Prostate gland (tissue), 2 donors: Measurements from ENCODE around the gene KLF7. TPM values are rescaled to one million over a fixed set of nuclear protein-coding genes. Genes with fewer than 3 reads are reported as not detected.

Experiments used
- DNase-seq: peaks from one replicate; pipeline ENCODE4 v3.0.0-alpha.2; 2019; ENCODE audit warnings: low spot score
- H3K27ac ChIP-seq, 2 donors: fragments of 200-600 bp; sonication (generic); 2 replicates each; pipeline ENCODE4 v1.5.1; 2017 to 2019
- H3K27me3 ChIP-seq: fragments of 200-600 bp; sonication (generic); replicated peaks from 2 replicates; pipeline ENCODE4 v1.5.1; 2019; ENCODE audit not compliant: insufficient read depth
- H3K36me3 ChIP-seq, 2 donors: fragments of 200-600 bp; sonication (generic); 1 replicate in 1 of 2; 2 replicates in 1 of 2; pipeline versions ENCODE4 v1.5.1 to v1.8.1; 2017 to 2019
- H3K4me1 ChIP-seq: fragments of 200-600 bp; sonication (generic); replicated peaks from 2 replicates; pipeline ENCODE4 v1.5.1; 2019
- H3K4me3 ChIP-seq, 2 donors: fragments of 200-600 bp; sonication (generic); 2 replicates each; pipeline ENCODE4 v1.5.1; 2017 to 2019
- H3K9me3 ChIP-seq: fragments of 200-600 bp; sonication (generic); 2 replicates; pipeline ENCODE4 v1.5.1; 2017
- POLR2A ChIP-seq: fragments of 450-650 bp; IDR thresholded peaks from one replicate; pipeline ENCODE4 v1.6.1; 2016; ENCODE audit warnings: antibody characterized with exemption, mild to moderate bottlenecking
- POLR2AphosphoS5 ChIP-seq: sonication (generic); formaldehyde crosslinking; IDR thresholded peaks from one replicate; pipeline ENCODE4 v1.6.1; 2017; ENCODE audit warnings: antibody characterized with exemption
- WGBS: methylation state at CpG from one replicate; pipeline ENCODE4 v1.1.5; 2018; 5-methylcytosine and 5-hydroxymethylcytosine counted together
- intact Hi-C: fragments of 100-400 bp; cut with DNase I; formaldehyde crosslinking; loops from one replicate; pipeline ENCODE4 v1.14.2; 2022
- total RNA-seq, 2 donors: library from RNA; depleted of rRNA; stranded (reverse); fragments of >200 nt; gene quantifications; one replicate each; pipeline ENCODE4 v1.1.0, GENCODE V29; 2016
- TF ChIP-seq, protein P1 (sequence below), 4 experiments: fragments of 200-600 bp in 2 of 4; fragments of 450-650 bp in 2 of 4; sonication (generic) in 2 of 4; IDR thresholded peaks; 1 replicate in 3 of 4; 2 replicates in 1 of 4; pipeline ENCODE4 v1.5.1; 2016 to 2019; ENCODE audit warnings: antibody characterized with exemption in 4 of 4, mild to moderate bottlenecking in 2 of 4, moderate library complexity in 2 of 4

Gene KLF7
- total RNA-seq, 2 donors from 2014 or later = 10.2 to 23.9 TPM

DNA sequence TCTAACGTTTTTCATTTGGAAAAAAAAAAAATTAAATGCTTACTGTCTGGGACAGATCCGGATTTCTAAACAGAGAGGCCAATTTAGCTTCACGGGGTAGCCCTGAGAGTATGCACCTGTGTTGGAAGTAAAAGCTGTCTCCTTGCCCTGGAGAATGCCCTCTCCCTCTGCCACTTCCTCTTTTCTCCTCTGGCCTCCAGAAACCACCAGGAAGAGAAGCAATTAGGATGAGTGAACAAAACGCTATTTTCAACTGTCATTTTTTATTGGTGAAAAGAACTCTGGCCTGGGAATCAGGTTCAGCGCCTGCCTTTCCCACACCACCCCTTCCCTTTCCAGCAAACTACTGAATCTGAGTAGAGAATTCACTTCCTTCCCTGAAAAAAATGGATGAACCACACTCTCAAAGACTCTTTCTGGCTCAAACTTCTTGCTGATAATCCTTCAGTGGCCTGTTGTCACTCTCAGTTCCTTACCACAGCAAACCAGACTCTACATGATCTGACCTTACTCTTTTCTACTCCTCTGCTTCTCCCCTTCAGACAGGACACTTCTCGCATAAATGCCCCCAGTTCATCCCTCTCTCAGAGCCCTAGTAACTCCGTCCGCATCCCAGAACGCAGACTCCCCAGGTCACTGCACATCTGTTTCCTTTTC is 29.8 kb downstream of the KLF7 start:
- no peak for DNase-seq
- WGBS = 64% methylated on average over 9 of the region's 9 CpGs
- H3K36me3 ChIP-seq = no peaks in the 10 kb centered on the region
- H3K27ac ChIP-seq = no peak overlapping the region
- intact Hi-C loops = no loop called here
- H3K4me1 ChIP-seq = peaks cover 3% of the 10 kb centered on the region
- no peaks in the 10 kb centered on the region for H3K27me3 ChIP-seq
- no peak for TF ChIP-seq POLR2AphosphoS5
- no peak for TF ChIP-seq POLR2A
- TF ChIP-seq, protein P1, sequence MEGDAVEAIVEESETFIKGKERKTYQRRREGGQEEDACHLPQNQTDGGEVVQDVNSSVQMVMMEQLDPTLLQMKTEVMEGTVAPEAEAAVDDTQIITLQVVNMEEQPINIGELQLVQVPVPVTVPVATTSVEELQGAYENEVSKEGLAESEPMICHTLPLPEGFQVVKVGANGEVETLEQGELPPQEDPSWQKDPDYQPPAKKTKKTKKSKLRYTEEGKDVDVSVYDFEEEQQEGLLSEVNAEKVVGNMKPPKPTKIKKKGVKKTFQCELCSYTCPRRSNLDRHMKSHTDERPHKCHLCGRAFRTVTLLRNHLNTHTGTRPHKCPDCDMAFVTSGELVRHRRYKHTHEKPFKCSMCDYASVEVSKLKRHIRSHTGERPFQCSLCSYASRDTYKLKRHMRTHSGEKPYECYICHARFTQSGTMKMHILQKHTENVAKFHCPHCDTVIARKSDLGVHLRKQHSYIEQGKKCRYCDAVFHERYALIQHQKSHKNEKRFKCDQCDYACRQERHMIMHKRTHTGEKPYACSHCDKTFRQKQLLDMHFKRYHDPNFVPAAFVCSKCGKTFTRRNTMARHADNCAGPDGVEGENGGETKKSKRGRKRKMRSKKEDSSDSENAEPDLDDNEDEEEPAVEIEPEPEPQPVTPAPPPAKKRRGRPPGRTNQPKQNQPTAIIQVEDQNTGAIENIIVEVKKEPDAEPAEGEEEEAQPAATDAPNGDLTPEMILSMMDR (IDR thresholded peaks at IDR 0.05) = no peak
- no peak overlapping the region for H3K4me3 ChIP-seq
- H3K9me3 ChIP-seq = no peaks in the 10 kb centered on the region

DNA sequence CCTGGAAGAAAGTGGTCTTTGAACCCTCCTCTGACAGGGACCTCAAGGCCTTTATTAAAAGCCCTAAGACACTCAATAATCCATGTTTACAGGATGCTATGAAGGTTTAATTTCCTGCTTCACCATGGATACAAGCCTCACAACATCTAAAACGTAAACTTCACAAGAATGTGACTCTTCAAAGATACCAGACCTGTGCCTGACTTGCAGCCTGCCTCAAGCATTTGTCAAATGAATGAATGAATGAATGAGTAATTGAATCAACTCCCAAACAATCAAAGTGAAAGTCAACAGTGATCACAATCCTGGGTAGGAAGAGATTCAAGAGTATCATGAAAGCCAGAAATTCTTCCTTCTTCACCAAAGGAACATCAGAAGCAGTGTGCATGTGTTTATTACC is 30.4 kb downstream of the KLF7 start:
- H3K4me3 ChIP-seq = no peak overlapping the region
- no peak overlapping the region for H3K27ac ChIP-seq
- 42% methylated on average over 1 of the region's 1 CpG for WGBS
- no peaks in the 10 kb centered on the region for H3K9me3 ChIP-seq
- no peaks in the 10 kb centered on the region for H3K27me3 ChIP-seq
- no peak for DNase-seq
- intact Hi-C loops = no loop called here
- peaks cover 3% of the 10 kb centered on the region for H3K4me1 ChIP-seq
- no peaks in the 10 kb centered on the region for H3K36me3 ChIP-seq
- TF ChIP-seq POLR2A (no peak), POLR2AphosphoS5 (no peak)
- TF ChIP-seq, protein P1 (IDR thresholded peaks at IDR 0.05) = no peak

DNA sequence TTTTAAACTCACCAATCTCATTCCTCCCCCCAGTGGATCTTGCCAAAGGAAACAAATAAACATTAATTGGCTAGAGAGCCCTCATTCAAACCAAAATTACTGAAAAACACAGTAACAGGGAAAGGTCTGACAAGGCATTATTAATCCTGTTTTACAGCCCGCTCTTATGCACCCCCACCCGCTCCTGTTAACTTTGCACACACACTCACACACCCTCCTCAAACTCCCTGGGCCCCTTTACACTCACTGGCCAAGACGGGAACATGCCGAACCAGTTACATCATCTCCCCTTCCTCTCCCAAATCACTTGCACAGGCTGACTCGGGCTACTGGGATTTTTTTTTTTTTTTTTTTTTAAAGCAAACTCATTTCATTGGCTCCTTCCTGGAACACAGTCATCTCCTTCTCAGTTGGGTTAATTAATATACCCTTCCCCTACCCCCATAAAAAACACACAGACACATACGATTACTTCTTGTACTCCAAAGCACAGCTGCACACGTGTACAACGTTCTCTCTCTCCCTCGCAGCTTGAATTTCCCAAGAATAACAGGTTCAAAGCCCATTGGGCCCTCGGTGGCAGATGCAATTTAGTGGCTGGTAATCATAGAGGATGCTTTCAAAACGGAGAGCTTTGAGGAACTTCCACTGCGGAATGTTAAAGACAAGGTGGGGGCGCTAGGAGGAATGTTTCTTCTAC is 31.8 kb downstream of the KLF7 start:
- DNase-seq = peak; percentile 31
- peak overlapping the region; percentile 46 to 64 for H3K27ac ChIP-seq
- intact Hi-C loops = no loop called here
- peaks cover 3% of the 10 kb centered on the region for H3K4me1 ChIP-seq
- TF ChIP-seq, protein P1 (IDR thresholded peaks at IDR 0.05) = no peak
- peak; percentile 37 for TF ChIP-seq POLR2AphosphoS5
- H3K9me3 ChIP-seq = no peaks in the 10 kb centered on the region
- no peak overlapping the region for H3K4me3 ChIP-seq
- no peaks in the 10 kb centered on the region for H3K27me3 ChIP-seq
- WGBS = 29% methylated on average over 13 of the region's 13 CpGs
- no peaks in the 10 kb centered on the region for H3K36me3 ChIP-seq

DNA sequence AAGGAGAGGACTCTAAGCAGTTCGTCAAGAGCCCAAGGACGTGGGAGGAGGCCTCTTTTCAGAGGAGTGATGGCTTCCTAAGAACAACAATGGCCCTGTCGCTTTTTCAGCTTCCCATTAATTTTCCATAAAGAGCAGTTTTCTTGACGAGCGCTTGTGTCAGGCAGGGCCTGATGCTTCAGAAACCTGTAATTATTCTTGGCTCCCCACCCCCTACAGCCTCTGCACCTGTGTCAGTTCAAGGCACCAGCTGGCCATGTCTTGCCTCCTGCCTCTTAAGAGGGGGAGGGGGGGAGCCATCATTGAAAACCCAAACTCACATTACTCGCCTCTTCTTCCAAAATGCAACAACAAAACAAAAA is 32.3 kb downstream of the KLF7 start:
- no peak for DNase-seq
- Histone ChIP-seq H3K27me3 (no peaks in the 10 kb centered on the region), H3K9me3 (no peaks in the 10 kb centered on the region), H3K4me1 (peaks cover 3% of the 10 kb centered on the region), H3K36me3 (no peaks in the 10 kb centered on the region), H3K27ac (peak overlapping the region; percentile 34 to 46), H3K4me3 (no peak overlapping the region)
- TF ChIP-seq POLR2AphosphoS5 (no peak), POLR2A (no peak)
- TF ChIP-seq, protein P1 (IDR thresholded peaks at IDR 0.05) = no peak
- 44% methylated on average over 6 of the region's 6 CpGs for WGBS
- intact Hi-C loops = no loop called here

DNA sequence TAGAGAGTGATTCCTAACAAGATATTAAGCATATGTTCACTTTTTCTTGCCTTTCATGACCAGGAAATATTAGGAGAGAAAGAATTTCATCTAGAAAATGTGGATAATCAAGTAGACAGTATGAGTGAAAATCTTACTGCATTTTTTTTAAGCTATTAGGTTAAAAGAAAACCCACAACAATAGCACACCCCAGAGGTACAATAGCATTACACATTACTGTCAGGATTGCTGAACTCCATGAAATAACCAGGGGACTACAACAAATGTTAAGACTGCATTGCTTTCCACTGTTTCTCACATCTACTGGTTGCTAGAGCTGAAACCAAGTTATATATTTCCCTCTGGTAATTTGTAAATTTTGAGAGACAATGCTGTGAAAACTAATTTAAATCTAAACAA is 33.7 kb downstream of the KLF7 start:
- H3K4me1 ChIP-seq = peaks cover 3% of the 10 kb centered on the region
- H3K27ac ChIP-seq = no peak overlapping the region
- TF ChIP-seq POLR2AphosphoS5 = no peak
- TF ChIP-seq, protein P1 (IDR thresholded peaks at IDR 0.05) = no peak
- no peak for DNase-seq
- H3K36me3 ChIP-seq = no peaks in the 10 kb centered on the region
- no peak overlapping the region for H3K4me3 ChIP-seq
- H3K27me3 ChIP-seq = no peaks in the 10 kb centered on the region
- intact Hi-C loops = no loop called here
- no peaks in the 10 kb centered on the region for H3K9me3 ChIP-seq
